Keratinocyte (primary cell): ENCODE measurements around the gene HCAR3. TPM values are rescaled to one million over a fixed set of nuclear protein-coding genes. Genes with fewer than 3 reads are reported as not detected.
A peak's percentile ranks its signal among the peaks of the same experiment; 100 is the strongest.
"Not testable (repeated sequence)": the region's sequence is repeated elsewhere in the genome, so short reads cannot be mapped to it uniquely, and the experiment has no call there.

Experiments used
- DNase-seq: peaks from one replicate; pipeline ENCODE4 v3.0.0-alpha.2; 2011; ENCODE audit warnings: low read depth, missing footprints, low spot score
- FAIRE-seq: peaks from 2 replicates; lab custom pipeline; 2011; peaks lifted over from hg19 to GRCh38; lab: Jason Lieb, UNC
- H2AFZ ChIP-seq: 2 replicates; pipeline ENCODE4 v1.6.0; 2012; ENCODE audit warnings: low read length, control low read depth, inconsistent platforms; ENCODE audit not compliant: control insufficient read depth
- H3K27ac ChIP-seq: 2 replicates; pipeline ENCODE4 v1.5.1; 2011; ENCODE audit warnings: low read length; ENCODE audit not compliant: control insufficient read depth, insufficient read depth
- H3K27me3 ChIP-seq: 3 replicates; pipeline ENCODE4 v1.6.0; 2011; ENCODE audit warnings: low read length; ENCODE audit not compliant: control insufficient read depth, insufficient read depth; ENCODE audit errors: extremely low read depth
- H3K36me3 ChIP-seq, 2 experiments: 2 replicates in 1 of 2; 3 replicates in 1 of 2; pipeline ENCODE4 v1.5.1; 2011; ENCODE audit warnings: low read length in 2 of 2, mild to moderate bottlenecking in 1 of 2; ENCODE audit not compliant: control insufficient read depth in 2 of 2, insufficient read depth in 2 of 2; ENCODE audit errors: extremely low read depth in 1 of 2
- H3K4me1 ChIP-seq: 3 replicates; pipeline ENCODE4 v1.5.1; 2011; ENCODE audit warnings: low read length; ENCODE audit not compliant: control insufficient read depth, insufficient read depth; ENCODE audit errors: extremely low read depth
- H3K4me2 ChIP-seq: 3 replicates; pipeline ENCODE4 v1.6.0; 2011; ENCODE audit warnings: low read depth, low read length; ENCODE audit not compliant: control insufficient read depth, insufficient read depth; ENCODE audit errors: extremely low read depth
- H3K4me3 ChIP-seq, 3 experiments: fragments of 200-600 bp in 1 of 3; sonication (generic) in 1 of 3; 2 replicates in 2 of 3; 3 replicates in 1 of 3; pipeline ENCODE4 v1.5.1; 2011 to 2016; ENCODE audit warnings: low read length in 3 of 3, mild to moderate bottlenecking in 3 of 3, control low read depth in 2 of 3, inconsistent platforms in 1 of 3, low read depth in 1 of 3, mixed read lengths in 1 of 3, mixed run types in 1 of 3, moderate library complexity in 1 of 3; ENCODE audit not compliant: control insufficient read depth in 2 of 3, insufficient read depth in 2 of 3; ENCODE audit errors: extremely low read depth in 1 of 3
- H3K79me2 ChIP-seq: 2 replicates; pipeline ENCODE4 v1.6.0; 2012; ENCODE audit warnings: low read length; ENCODE audit not compliant: control insufficient read depth, insufficient read depth
- H3K9ac ChIP-seq: 3 replicates; pipeline ENCODE4 v1.6.0; 2011; ENCODE audit warnings: low read length; ENCODE audit not compliant: control insufficient read depth, insufficient read depth; ENCODE audit errors: extremely low read depth
- H3K9me1 ChIP-seq: 3 replicates; pipeline ENCODE4 v1.6.0; 2011; ENCODE audit warnings: low read length; ENCODE audit not compliant: control insufficient read depth, insufficient read depth; ENCODE audit errors: extremely low read depth
- H3K9me3 ChIP-seq: 2 replicates; pipeline ENCODE4 v1.5.1; 2012; ENCODE audit warnings: low read depth, low read length; ENCODE audit not compliant: control insufficient read depth
- H4K20me1 ChIP-seq: 3 replicates; pipeline ENCODE4 v1.6.0; 2011; ENCODE audit warnings: low read length; ENCODE audit not compliant: control insufficient read depth, insufficient read depth; ENCODE audit errors: extremely low read depth
- dilution Hi-C: fragments of 300-500 bp; cut with MboI; formaldehyde crosslinking; loops from one replicate; pipeline ENCODE4 v1.7.0; 2020; ENCODE audit warnings: low sequenced_read_pairs; ENCODE audit not compliant: extremely low pct_ligation_motif_present
- polyA plus RNA-seq, 5 experiments: library from polyadenylated mRNA; depleted of rRNA in 3 of 5; stranded (reverse) in 3 of 5; stranded (forward) in 1 of 5; unstranded in 1 of 5; fragments of >200 nt; gene quantifications; 1 replicate in 1 of 5; 2 replicates in 3 of 5; 3 replicates in 1 of 5; pipeline versions ENCODE4 v1.2.1 to v1.2.3, GENCODE V29; 2011 to 2012; ENCODE audit warnings: missing spikeins in 2 of 5, low read depth in 1 of 5, low replicate concordance in 1 of 5

Gene HCAR3
- polyA plus RNA-seq, 1 donor (not counting 4 experiments of a cell fraction or from before 2014, with no cell fraction given): 12.1 TPM

- H3K36me3 ChIP-seq, H3K4me2 ChIP-seq, H3K9ac ChIP-seq, H3K4me3 ChIP-seq, H3K79me2 ChIP-seq, H3K27me3 ChIP-seq, H4K20me1 ChIP-seq, H3K27ac ChIP-seq, dilution Hi-C loops, H3K9me1 ChIP-seq, H2AFZ ChIP-seq, H3K9me3 ChIP-seq, FAIRE-seq, DNase-seq: not testable (repeated sequence)
- H3K4me1 ChIP-seq: peaks cover 24% of the 10 kb centered on the region
Measured at GRCh38 chr12:122710341-122710740, 6.3 kb downstream of the HCAR3 start.

GRCh38 chr12:122709287-122709686 lies 7.3 kb downstream of the HCAR3 start:
- dilution Hi-C loops: not testable (repeated sequence)

DNA sequence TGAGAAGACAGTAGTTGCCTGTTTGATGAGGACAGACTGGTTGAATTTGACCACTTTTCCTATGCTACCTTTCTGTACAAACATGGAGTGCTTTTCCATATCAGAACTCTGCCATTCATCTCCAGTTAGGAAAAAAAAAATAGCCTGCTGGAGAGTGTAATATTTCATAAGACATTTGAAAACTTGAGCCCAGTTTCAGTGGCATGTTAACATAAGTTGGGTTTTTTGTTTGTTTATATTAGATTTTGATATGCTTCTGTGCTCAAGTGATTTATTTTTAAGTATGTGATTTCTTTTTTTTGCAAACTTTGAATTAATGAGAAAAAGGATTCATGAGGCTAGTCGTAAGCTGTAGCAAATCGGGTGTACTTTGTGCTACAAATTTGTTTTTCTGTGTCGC lies 12.8 kb downstream of the HCAR3 start:
- H3K9me3 ChIP-seq, H3K9ac ChIP-seq, H3K36me3 ChIP-seq, H3K4me3 ChIP-seq, H2AFZ ChIP-seq, H3K27me3 ChIP-seq, H3K4me2 ChIP-seq, H3K27ac ChIP-seq, FAIRE-seq, DNase-seq, H3K9me1 ChIP-seq, dilution Hi-C loops, H4K20me1 ChIP-seq, H3K79me2 ChIP-seq: not testable (repeated sequence)
- peaks cover 25% of the 10 kb centered on the region for H3K4me1 ChIP-seq

More at GRCh38 chr12:122709287-122709686, 7.3 kb downstream of the HCAR3 start:
- H3K4me1 ChIP-seq: peaks cover 14% of the 10 kb centered on the region
- not testable (repeated sequence) for FAIRE-seq, H3K36me3 ChIP-seq, H3K4me3 ChIP-seq, H3K27me3 ChIP-seq, DNase-seq, H3K4me2 ChIP-seq, H2AFZ ChIP-seq, H4K20me1 ChIP-seq, H3K9me1 ChIP-seq, H3K9ac ChIP-seq, H3K79me2 ChIP-seq, H3K9me3 ChIP-seq, H3K27ac ChIP-seq

- Histone ChIP-seq H3K27ac (peak within 1 kb of the TSS; percentile 59), H3K4me1 (peaks cover 25% of the 10 kb centered on the region), H3K4me3 (peak within 1 kb of the TSS in 2 of 3 experiments; percentile 13 to 28), H3K9ac (peak within 1 kb of the TSS; percentile 64), H3K4me2 (peak within 1 kb of the TSS; percentile 73), H2AFZ (peak within 1 kb of the TSS; percentile 63)
- peak; percentile 52 for DNase-seq
- H3K27me3 ChIP-seq, H3K9me3 ChIP-seq, H3K9me1 ChIP-seq, H3K36me3 ChIP-seq, dilution Hi-C loops, H4K20me1 ChIP-seq, H3K79me2 ChIP-seq: not testable (repeated sequence)
- FAIRE-seq: peak; percentile 83
Measured at GRCh38 chr12:122702890-122703611, 13.6 kb downstream of the HCAR3 start, which contains the start of gene HCAR2. Gene HCAR2, minus strand, starts transcription at chr12:122703357. Its CDS starts 74 bp downstream, at chr12:122703283.

DNA sequence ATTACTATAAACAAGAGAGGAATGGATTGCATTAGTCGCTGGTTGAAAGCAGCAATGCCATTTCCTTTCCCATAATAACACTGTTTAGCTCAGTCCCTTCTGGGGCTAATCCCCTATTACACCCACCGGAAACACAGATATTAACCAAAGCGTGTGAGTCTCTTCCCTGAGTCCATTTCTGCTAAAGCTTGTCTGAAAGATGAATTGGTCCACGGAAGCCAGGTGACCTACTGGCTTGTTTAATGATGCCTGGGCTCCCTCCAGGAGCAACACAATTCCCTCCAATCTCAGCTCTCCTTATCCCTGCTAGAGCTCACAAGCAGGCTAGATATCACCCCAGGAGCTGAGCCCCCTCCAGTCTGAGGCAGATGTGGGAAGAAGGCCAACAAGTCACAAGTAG lies 15.1 kb downstream of the HCAR3 start:
- H3K9ac ChIP-seq, H3K27me3 ChIP-seq, H3K9me3 ChIP-seq, H2AFZ ChIP-seq, H3K79me2 ChIP-seq, H4K20me1 ChIP-seq, H3K9me1 ChIP-seq, dilution Hi-C loops, DNase-seq, H3K36me3 ChIP-seq: not testable (repeated sequence)
- Histone ChIP-seq H3K4me1 (peaks cover 38% of the 10 kb centered on the region), H3K27ac (peak overlapping the region; percentile 71), H3K4me2 (peak overlapping the region; percentile 22), H3K4me3 (peak overlapping the region in 1 of 3 experiments; percentile 28)
- FAIRE-seq: peak; percentile 51
